GM08714 (cell line): ENCODE measurements around the gene PRDM15.

Experiments
- H3K4me3 ChIP-seq: fragments of 200-500 bp; sonication (Bioruptor generic); 2 replicates; pipeline ENCODE4 v1.5.1; 2014; ENCODE audit warnings: mild to moderate bottlenecking, low read length, inconsistent platforms
- ZNF274 ChIP-seq: IDR thresholded peaks from 2 replicates; pipeline ENCODE4 v1.6.1; 2012; ENCODE audit warnings: mild to moderate bottlenecking, low read depth, low read length

Gene PRDM15

DNA sequence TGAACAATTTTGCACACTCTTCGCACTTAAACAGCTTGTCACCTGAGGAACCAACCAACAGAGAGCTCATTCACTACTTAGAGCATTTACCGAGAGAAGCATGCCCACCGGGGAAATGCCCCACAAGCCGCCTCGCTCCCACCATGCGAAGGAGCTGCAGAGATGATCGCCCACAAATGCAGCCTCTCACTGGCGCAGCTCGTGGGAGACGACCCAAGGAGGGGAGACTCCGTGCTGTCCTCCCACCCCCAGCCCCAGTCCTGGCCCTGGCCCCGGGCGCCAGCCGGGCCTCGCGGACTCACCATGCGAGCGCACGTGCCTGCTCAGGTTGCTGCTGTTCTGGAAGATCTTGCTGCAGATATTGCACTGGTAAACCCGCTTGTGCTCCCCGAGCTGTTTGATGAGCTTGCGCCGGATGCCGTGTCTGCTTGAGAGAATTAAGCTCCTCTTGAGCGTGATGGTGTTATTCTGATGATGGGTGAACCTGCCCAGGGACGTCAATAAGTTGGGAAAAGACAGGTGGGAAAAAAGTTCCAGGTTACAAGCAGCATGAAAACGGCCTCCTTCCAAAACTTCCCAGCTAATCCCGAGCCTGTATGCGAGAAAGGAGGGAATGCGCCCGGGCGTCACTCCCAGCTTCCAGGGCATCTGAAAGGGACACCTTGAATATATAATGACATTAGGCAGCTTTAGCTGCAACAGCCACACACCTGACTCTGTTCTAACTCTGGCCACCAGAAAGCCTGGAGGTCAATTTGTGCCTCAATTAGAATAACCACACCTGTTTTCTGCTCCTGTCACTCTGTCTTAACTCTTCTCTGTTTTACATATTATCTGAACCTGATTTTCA is 42.8 kb downstream of the PRDM15 start:
- no peak overlapping the region for H3K4me3 ChIP-seq
- TF ChIP-seq ZNF274: no peak

GRCh38 chr21:41835711-41836154 is 43.4 kb downstream of the PRDM15 start:
- no peak for TF ChIP-seq ZNF274

DNA sequence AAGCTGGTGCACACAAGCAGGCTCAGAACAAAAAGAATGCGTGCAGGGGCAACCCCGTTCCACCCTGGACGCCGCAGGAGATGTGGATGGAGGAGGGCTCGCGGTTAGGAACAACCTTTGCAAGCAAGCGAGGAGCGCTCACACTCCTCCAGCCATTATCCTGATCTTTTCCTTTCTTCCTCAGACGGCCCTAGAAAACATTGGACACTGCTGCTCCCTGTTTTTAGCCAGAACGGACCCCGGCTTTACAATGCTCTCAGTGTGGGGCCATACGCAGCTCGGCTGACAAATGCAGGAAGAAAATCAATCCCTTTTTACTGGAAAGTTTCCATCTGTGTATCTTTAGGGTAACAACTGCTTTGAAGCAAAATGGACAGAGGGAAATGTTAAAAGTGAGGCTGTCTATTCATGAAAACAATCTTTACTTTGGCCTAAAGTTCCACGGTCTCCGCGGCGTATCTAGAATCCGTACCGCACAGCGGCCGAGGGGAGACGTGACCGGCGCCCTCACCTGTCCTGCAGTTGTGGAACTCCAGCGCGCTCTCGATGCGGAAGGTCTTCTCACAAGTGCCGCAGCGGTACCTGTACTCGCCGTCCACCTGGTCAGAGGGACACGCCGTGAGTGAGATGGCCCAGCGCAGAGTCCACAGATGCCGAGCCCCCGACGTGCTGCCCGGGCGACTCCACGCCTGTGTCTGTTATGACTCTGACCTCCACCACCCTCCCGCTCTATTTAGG is 44.0 kb downstream of the PRDM15 start:
- no peak overlapping the region for H3K4me3 ChIP-seq
- no peak for TF ChIP-seq ZNF274

More at GRCh38 chr21:41835711-41836154, 43.4 kb downstream of the PRDM15 start:
- H3K4me3 ChIP-seq: no peak overlapping the region

DNA sequence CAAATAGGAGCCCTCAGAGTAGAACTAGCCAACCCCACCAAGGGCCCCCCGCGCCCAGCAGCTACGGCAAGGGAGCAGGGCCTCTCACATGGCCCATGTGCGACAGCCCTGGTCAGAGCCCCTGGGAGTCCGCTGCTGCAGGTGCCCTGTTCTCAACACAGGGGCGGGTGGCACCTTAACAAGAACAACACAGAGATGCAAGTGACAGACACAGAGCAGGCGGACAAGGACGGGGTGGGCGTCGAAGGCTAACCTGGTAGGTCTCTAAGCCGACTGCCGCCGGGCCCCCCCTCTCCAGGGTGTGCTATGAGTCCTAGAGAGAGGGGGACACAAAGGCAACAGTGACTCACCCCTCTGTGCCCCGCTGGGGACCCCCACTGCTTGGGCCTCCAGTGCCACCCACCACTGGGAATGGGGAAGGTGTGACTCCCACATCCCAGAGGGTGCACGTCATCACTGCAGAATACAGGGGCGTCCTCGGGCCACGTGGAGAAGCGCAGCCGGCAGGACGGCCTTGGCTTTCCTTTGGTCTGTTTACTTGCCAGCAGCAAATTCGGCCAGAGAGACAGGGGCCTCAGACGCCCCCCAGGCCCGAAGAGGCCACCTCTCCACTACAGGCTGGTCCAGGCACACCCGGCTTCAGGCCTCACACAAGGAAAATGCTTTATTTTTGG is 44.8 kb downstream of the PRDM15 start:
- TF ChIP-seq ZNF274: no peak
- no peak overlapping the region for H3K4me3 ChIP-seq

- H3K4me3 ChIP-seq: no peak overlapping the region
- no peak for TF ChIP-seq ZNF274
Measured at GRCh38 chr21:41833497-41834115, 45.5 kb downstream of the PRDM15 start.

DNA sequence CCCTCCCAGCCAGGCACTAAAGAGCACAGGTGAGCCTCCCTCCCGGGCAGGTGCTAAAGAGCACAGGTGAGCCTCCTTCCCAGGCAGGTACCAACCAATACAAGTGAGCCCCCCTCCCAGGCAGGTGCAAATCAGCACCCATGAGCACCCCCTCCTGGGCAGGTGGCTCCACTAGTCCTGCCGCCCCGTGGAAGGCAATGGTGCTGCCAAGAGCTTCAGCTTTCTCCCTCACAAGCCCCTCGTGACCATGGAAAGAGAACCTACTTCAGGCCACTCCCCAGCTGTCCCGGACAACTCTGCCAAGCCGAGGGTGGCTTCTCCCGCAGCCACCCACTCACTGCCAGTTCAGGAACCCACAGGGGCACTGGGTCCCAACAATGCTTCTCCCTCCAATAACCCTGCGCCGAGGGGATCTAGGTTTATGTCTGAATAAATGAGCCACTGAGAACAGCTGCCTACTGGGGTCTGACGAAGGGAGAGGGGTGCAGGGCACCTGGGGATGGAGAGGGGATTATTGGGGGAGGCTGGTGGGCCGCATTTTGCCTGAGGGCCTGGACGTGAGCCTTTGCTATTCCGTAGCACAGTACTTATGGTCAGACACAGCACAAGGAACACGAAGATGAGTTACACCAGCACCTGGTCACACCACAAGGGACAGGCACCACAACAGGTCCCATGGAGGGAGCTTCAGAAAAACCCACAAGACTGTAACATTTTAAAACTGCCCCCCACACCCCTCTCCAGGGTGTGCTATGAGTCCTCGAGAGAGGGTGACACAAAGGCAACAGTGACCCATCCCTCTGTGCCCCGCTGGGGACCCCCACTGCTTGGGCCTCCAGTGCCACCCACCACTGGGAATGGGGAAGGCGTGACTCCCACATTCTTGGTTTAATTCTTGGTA is 46.3 kb downstream of the PRDM15 start:
- H3K4me3 ChIP-seq: no peak overlapping the region
- TF ChIP-seq ZNF274: no peak

DNA sequence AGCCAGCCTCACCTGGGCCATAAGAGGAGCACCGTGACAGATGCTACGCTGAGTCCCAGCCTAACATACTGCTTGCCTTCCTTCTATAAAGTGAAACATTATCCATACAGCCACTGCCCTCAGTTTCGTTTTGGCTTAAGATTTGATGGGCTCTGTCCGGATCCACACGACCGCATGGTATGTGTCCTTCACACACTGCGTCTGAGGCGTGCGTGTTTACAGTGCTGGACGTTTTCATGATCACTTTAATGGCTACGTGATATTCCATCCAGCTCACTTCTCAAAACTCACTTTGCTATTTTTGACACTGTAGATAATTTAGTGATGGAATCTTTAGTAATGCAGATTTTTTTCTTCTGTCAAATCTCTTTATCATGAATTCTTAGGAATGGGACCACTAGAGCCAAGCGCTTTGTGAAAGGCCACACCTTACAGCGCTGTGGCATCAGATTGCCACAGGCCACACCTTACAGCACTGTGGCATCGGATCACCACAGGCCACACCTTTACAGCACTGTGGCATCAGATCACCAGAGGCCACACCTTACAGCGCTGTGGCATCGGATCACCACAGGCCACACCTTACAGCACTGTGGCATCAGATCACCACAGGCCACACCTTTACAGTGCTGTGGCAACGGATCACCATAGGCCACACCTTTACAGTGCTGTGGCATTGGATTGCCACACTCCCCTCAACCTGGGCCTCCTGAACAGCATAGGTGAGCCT is 47.1 kb downstream of the PRDM15 start:
- H3K4me3 ChIP-seq: no peak overlapping the region
- TF ChIP-seq ZNF274: no peak

GRCh38 chr21:41831453-41831831 is 47.7 kb downstream of the PRDM15 start:
- H3K4me3 ChIP-seq: no peak overlapping the region
- no peak for TF ChIP-seq ZNF274

DNA sequence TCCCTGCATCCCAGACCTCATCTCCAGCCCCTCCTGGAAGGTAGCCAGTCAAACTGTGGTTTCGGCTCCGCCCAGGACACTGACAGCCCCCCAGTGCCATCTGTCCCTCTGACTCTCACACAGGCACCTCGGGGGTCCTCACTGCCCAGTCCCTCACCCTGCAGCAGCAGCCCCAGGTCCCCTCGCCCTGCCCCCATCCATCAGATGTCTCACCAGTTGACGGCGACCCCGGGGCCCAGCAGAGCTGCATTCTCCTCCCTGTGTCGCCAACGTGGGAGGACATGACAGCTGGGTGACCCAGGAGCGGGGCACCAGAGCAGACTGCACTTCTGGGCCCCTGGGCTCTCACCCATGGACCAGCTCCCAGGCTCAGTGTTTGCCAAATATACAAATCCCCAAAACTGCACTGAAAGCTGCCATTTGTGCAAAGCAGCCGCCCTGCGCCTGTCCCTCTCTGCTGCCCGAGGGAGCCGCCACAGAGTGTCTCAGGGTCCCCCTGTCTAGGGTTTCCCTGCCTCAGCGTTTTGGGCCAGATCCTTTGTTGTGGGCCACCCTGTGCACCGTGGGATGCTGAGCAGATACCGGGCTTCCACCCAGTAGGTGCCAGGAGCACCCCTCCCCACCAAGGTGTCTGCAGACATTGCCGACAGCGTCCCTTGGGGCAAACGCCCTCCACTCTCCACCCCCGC is 48.2 kb downstream of the PRDM15 start:
- TF ChIP-seq ZNF274: no peak
- H3K4me3 ChIP-seq: no peak overlapping the region

DNA sequence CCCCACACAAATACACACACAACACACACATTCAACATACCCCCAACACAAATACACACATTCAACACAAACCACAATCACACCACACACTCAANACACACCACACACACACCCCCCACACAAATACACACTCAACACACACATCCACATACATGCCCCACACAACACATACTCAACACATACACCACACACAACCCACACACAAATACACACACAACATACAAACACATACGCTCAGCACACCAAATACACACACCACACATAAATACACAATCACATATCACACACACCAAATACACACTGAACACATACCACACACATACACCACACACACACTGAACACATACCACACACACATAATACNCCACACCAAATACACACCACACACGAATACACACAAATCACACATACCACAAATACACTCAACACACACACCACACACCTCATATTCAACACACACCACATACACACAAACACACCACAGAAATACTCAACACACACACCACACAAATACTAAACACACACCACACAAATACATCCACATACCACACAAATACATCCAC is 48.9 kb downstream of the PRDM15 start:
- no peak overlapping the region for H3K4me3 ChIP-seq
- no peak for TF ChIP-seq ZNF274

DNA sequence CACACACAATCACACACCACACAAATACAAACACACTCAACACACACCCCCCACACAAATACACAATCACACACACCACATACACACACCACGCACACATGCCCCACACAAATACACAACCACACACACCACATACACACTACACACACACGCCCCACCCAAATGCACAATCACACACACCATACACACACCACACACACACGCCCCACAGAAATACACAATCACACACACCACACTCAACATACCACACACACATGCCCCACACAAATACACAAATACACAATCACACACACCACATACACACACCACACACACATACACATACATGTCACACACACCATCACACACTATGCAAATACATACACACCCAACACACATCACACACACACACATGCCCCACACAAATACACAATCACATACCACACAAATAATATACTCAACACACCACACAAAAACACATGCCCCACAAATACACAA is 50.2 kb downstream of the PRDM15 start:
- H3K4me3 ChIP-seq: no peak overlapping the region
- TF ChIP-seq ZNF274: no peak
